ENCODE measurements around the gene ADGRE1.

Gene ADGRE1

GRCh38 chr19:6925386-6925785 is 38.0 kb downstream of the ADGRE1 start:
- TF ChIP-seq CSRNP3 (CRISPR knock-in tag; IDR thresholded peaks at IDR 0.05) (no peak), ZNF565 (CRISPR knock-in tag; conservative IDR thresholded peaks at IDR 0.05; ENCODE audit: low read depth) (no peak), OSR1 (CRISPR knock-in tag; IDR thresholded peaks at IDR 0.05) (no peak), PATZ1 (CRISPR knock-in tag; IDR thresholded peaks at IDR 0.05; ENCODE audit: borderline replicate concordance) (no peak), ARNTL (CRISPR knock-in tag; IDR thresholded peaks at IDR 0.05; ENCODE audit: borderline replicate concordance, low read depth) (no peak), ZNF70 (CRISPR knock-in tag; IDR thresholded peaks at IDR 0.05) (no peak)
- ATAC-seq: peak; percentile 5; the same call in 2 of the 3 replicates

GRCh38 chr19:6925801-6926751 is 38.7 kb downstream of the ADGRE1 start:
- no peak for TF ChIP-seq CSDC2 (CRISPR knock-in tag; IDR thresholded peaks at IDR 0.05)
- TF ChIP-seq BACH2 (CRISPR knock-in tag; IDR thresholded peaks at IDR 0.05; ENCODE audit: borderline replicate concordance): no peak
- TF ChIP-seq ZNF565 (CRISPR knock-in tag; conservative IDR thresholded peaks at IDR 0.05; ENCODE audit: low read depth): no peak
- TF ChIP-seq PPARA (CRISPR knock-in tag; IDR thresholded peaks at IDR 0.05; ENCODE audit: borderline replicate concordance): no peak
- no peak for TF ChIP-seq ZFP30 (CRISPR knock-in tag; IDR thresholded peaks at IDR 0.05)
- no peak for TF ChIP-seq CREB5 (CRISPR knock-in tag; IDR thresholded peaks at IDR 0.05; ENCODE audit: low read depth)
- no peak for TF ChIP-seq TSHZ2 (CRISPR knock-in tag; IDR thresholded peaks at IDR 0.05)
- no peak for TF ChIP-seq ZFP3 (CRISPR knock-in tag; IDR thresholded peaks at IDR 0.05)
- no peak for TF ChIP-seq ISL1 (CRISPR knock-in tag; IDR thresholded peaks at IDR 0.05)
- TF ChIP-seq RARB (CRISPR knock-in tag; IDR thresholded peaks at IDR 0.05): no peak
- TF ChIP-seq GLIS3 (CRISPR knock-in tag; IDR thresholded peaks at IDR 0.05): no peak
- no peak for TF ChIP-seq TOX (CRISPR knock-in tag; IDR thresholded peaks at IDR 0.05; ENCODE audit: borderline replicate concordance)
- TF ChIP-seq POU6F1 (CRISPR knock-in tag; IDR thresholded peaks at IDR 0.05; ENCODE audit: borderline replicate concordance, low read depth): no peak
- no peak for TF ChIP-seq ARNTL (CRISPR knock-in tag; IDR thresholded peaks at IDR 0.05; ENCODE audit: borderline replicate concordance, low read depth)
- no peak for TF ChIP-seq OSR1 (CRISPR knock-in tag; IDR thresholded peaks at IDR 0.05)
- no peak for TF ChIP-seq ZC3H10 (CRISPR knock-in tag; IDR thresholded peaks at IDR 0.05)
- no peak for TF ChIP-seq SNAI2 (CRISPR knock-in tag; IDR thresholded peaks at IDR 0.05)
- TF ChIP-seq ZNF8 (CRISPR knock-in tag; IDR thresholded peaks at IDR 0.05): no peak
- ATAC-seq: peak; percentile 95

Data from SK-N-SH treated with all-trans-retinoic acid at 6 μM for 48 hours (cell line).